ENCODE results near the gene KDM3A.

- TF ChIP-seq CTCF (IDR thresholded peaks at IDR 0.05 in 2 of 3, conservative IDR thresholded peaks at IDR 0.05 in 1 of 3; ENCODE audit: borderline replicate concordance in 1 of 3, insufficient read depth in 1 of 3, low read depth in 2 of 3, low read length in 2 of 3) (no peak), RAD21 (IDR thresholded peaks at IDR 0.05; ENCODE audit: low read depth) (no peak), EZH2phosphoT487 (IDR thresholded peaks at IDR 0.05; ENCODE audit: borderline replicate concordance) (no peak), POLR2A (IDR thresholded peaks at IDR 0.05; ENCODE audit: borderline replicate concordance, extremely low read depth, insufficient read depth, insufficient read length) (no peak), POLR2AphosphoS5 (IDR thresholded peaks at IDR 0.05; ENCODE audit: low read depth, low read length) (no peak), ZBTB33 (IDR thresholded peaks at IDR 0.05; ENCODE audit: extremely low read depth, insufficient replicate concordance, low read length) (no peak), REST (IDR thresholded peaks at IDR 0.05; ENCODE audit: low read depth) (no peak), TCF7L2 (IDR thresholded peaks at IDR 0.05; ENCODE audit: borderline replicate concordance, extremely low read depth, insufficient read depth, insufficient read length) (no peak), CEBPB (IDR thresholded peaks at IDR 0.05; ENCODE audit: low read depth) (no peak), JUND (IDR thresholded peaks at IDR 0.05) (no peak), FOSL1 (IDR thresholded peaks at IDR 0.05; ENCODE audit: low read depth) (no peak), CBX3 (IDR thresholded peaks at IDR 0.05; ENCODE audit: low read depth) (no peak), MAX (IDR thresholded peaks at IDR 0.05) (no peak), ZNF274 (IDR thresholded peaks at IDR 0.05; ENCODE audit: low read depth, low read length) (no peak)
Observed at GRCh38 chr2:86476918-86477317, 35.7 kb downstream of the KDM3A start.
